Loucy (cell line): ENCODE measurements around the gene LAMTOR4.

ENCODE experiments used
- H2AFZ ChIP-seq: fragments of 200-600 bp; sonication (generic); 2 replicates; pipeline ENCODE4 v1.6.0; 2016; ENCODE audit warnings: antibody characterized with exemption, mild to moderate bottlenecking, low read length, moderate library complexity
- H3F3A ChIP-seq: fragments of 200-600 bp; 2 replicates; pipeline ENCODE4 v1.6.0; 2016; ENCODE audit warnings: antibody characterized with exemption, low read depth, mild to moderate bottlenecking
- H3K27me3 ChIP-seq: fragments of 200-600 bp; sonication (generic); 2 replicates; pipeline ENCODE4 v1.6.1; 2014; ENCODE audit warnings: low read length, mild to moderate bottlenecking; ENCODE audit not compliant: insufficient read depth, poor library complexity, severe bottlenecking
- H3K36me3 ChIP-seq: fragments of 200-600 bp; sonication (generic); 2 replicates; pipeline ENCODE4 v1.6.1; 2016; ENCODE audit warnings: low read length; ENCODE audit not compliant: insufficient read depth
- H3K4me1 ChIP-seq: fragments of 200-600 bp; sonication (generic); 2 replicates; pipeline ENCODE4 v1.5.1; 2014; ENCODE audit warnings: low read length, mild to moderate bottlenecking; ENCODE audit not compliant: insufficient read depth, poor library complexity, severe bottlenecking
- H3K4me2 ChIP-seq: fragments of 200-600 bp; sonication (generic); 2 replicates; pipeline ENCODE4 v1.6.0; 2014; ENCODE audit warnings: antibody characterized with exemption, low read length, low read depth, mild to moderate bottlenecking; ENCODE audit not compliant: poor library complexity, severe bottlenecking
- H3K4me3 ChIP-seq: fragments of 200-600 bp; sonication (generic); 2 replicates; pipeline ENCODE4 v1.5.1; 2014; ENCODE audit warnings: low read length, mild to moderate bottlenecking, mixed read lengths; ENCODE audit not compliant: poor library complexity, severe bottlenecking
- H3K79me2 ChIP-seq: fragments of 200-600 bp; sonication (generic); 2 replicates; pipeline ENCODE4 v1.6.1; 2014; ENCODE audit warnings: low read length; ENCODE audit not compliant: insufficient read depth
- H3K9ac ChIP-seq: fragments of 200-600 bp; sonication (generic); 2 replicates; pipeline ENCODE4 v1.6.0; 2014; ENCODE audit warnings: mild to moderate bottlenecking, low read depth, low read length, moderate library complexity; ENCODE audit not compliant: poor library complexity, severe bottlenecking
- H3K9me2 ChIP-seq: fragments of 200-600 bp; sonication (generic); replicated peaks from 2 replicates; pipeline ENCODE4 v1.6.1; 2016; ENCODE audit warnings: low read depth, low read length, mixed read lengths
- H3K9me3 ChIP-seq: fragments of 200-600 bp; sonication (generic); 2 replicates; pipeline ENCODE4 v1.6.1; 2014; ENCODE audit warnings: mild to moderate bottlenecking, antibody characterized with exemption, low read length, low read depth; ENCODE audit not compliant: insufficient read depth
- H4K20me1 ChIP-seq: fragments of 200-600 bp; sonication (generic); 2 replicates; pipeline ENCODE4 v1.6.0; 2014; ENCODE audit warnings: antibody characterized with exemption, low read length, mild to moderate bottlenecking; ENCODE audit not compliant: insufficient read depth, poor library complexity, severe bottlenecking
- CTCF ChIP-seq: fragments of 200-600 bp; sonication (generic); conservative IDR thresholded peaks from 2 replicates; pipeline ENCODE4 v1.5.1; 2014; ENCODE audit warnings: mild to moderate bottlenecking, antibody characterized with exemption, low read length
- EZH2phosphoT487 ChIP-seq: fragments of 200-600 bp; IDR thresholded peaks from 2 replicates; pipeline ENCODE4 v1.6.1; 2018; ENCODE audit warnings: antibody characterized with exemption, mild to moderate bottlenecking, moderate library complexity, borderline replicate concordance

The LAMTOR4 gene

GRCh38 chr7:100130608-100131453 lies 17.9 kb upstream of the LAMTOR4 start:
- peak overlapping the region; percentile 35 for H3K9ac ChIP-seq
- H3K79me2 ChIP-seq, result peaks cover 7% of the 10 kb centered on the region; the same call in 1 of the 2 replicates
- H3K4me3 ChIP-seq, result peak overlapping the region; percentile 66

GRCh38 chr7:100132126-100132525 lies 16.6 kb upstream of the LAMTOR4 start:
- H3K36me3 ChIP-seq, result no peaks in the 10 kb centered on the region
- H3K79me2 ChIP-seq, result no peaks in the 10 kb centered on the region
- H3K27me3 ChIP-seq, result no peaks in the 10 kb centered on the region
- H3K4me1 ChIP-seq, result peaks cover 6% of the 10 kb centered on the region
- TF ChIP-seq CTCF (no peak), EZH2phosphoT487 (no peak)
- H3K9me3 ChIP-seq, result no peaks in the 10 kb centered on the region
- no peak overlapping the region for H3K4me3 ChIP-seq
- no peaks in the 10 kb centered on the region for H3K9me2 ChIP-seq
- H3F3A ChIP-seq, result no peaks in the 10 kb centered on the region
- no peaks in the 10 kb centered on the region for H4K20me1 ChIP-seq
- no peak overlapping the region for H3K9ac ChIP-seq
- no peak overlapping the region for H3K4me2 ChIP-seq
- H2AFZ ChIP-seq, result no peak overlapping the region

More at GRCh38 chr7:100130608-100131453, 17.9 kb upstream of the LAMTOR4 start:
- Histone ChIP-seq H3F3A (no peaks in the 10 kb centered on the region), H3K9me3 (no peaks in the 10 kb centered on the region), H3K4me2 (peak overlapping the region; percentile 81), H4K20me1 (no peaks in the 10 kb centered on the region), H3K4me1 (peaks cover 12% of the 10 kb centered on the region), H3K27me3 (no peaks in the 10 kb centered on the region), H3K9me2 (no peaks in the 10 kb centered on the region), H2AFZ (peak overlapping the region; percentile 89), H3K36me3 (no peaks in the 10 kb centered on the region)
- TF ChIP-seq EZH2phosphoT487 (no peak), CTCF (peak; percentile 76)

DNA sequence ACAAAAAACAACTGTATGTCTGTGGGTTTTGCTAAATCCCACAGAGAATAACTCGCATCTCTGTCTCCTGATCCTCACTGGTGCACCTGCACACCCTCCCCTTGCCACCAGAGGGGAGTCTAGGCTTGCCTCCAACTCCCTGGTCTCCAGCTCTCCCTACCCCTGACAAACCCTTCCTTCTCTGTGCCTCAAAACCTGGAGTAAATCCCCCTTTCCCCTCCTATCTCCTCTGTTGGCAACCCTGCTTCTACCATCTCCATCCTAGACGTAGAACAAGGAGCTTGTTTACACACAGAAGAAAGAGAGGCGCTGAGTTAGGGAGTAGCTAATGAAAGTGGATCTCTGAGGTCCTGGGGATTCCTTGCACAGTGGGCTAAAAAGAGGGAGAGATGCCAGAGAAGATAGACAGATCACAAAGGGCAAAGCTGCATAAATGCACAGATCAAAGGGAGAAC lies 16.0 kb upstream of the LAMTOR4 start:
- Histone ChIP-seq H3K9ac (no peak overlapping the region), H3F3A (no peaks in the 10 kb centered on the region), H3K4me2 (no peak overlapping the region), H3K9me3 (no peaks in the 10 kb centered on the region), H3K4me1 (peaks cover 6% of the 10 kb centered on the region), H4K20me1 (no peaks in the 10 kb centered on the region), H3K27me3 (no peaks in the 10 kb centered on the region), H3K4me3 (no peak overlapping the region), H3K79me2 (no peaks in the 10 kb centered on the region), H3K9me2 (no peaks in the 10 kb centered on the region), H3K36me3 (no peaks in the 10 kb centered on the region), H2AFZ (peak overlapping the region; percentile 36; the same call in 1 of the 2 replicates)
- TF ChIP-seq EZH2phosphoT487 (no peak), CTCF (peak; percentile 83)
